ENCODE data around the gene STARD4. TPM values are rescaled to one million over a fixed set of nuclear protein-coding genes. Genes with fewer than 3 reads are reported as not detected.

Gene STARD4
- polyA plus RNA-seq, 1 donor, result 32.9 TPM

GRCh38 chr5:111453747-111454146 is 58.6 kb downstream of the STARD4 start:
- Histone ChIP-seq H3K27ac (ENCODE audit: low read length) (no peak overlapping the region), H3K36me3 (ENCODE audit: control insufficient read depth, insufficient read depth, low read length) (no peaks in the 10 kb centered on the region), H3K9me3 (ENCODE audit: control insufficient read depth, low read depth, low read length) (no peaks in the 10 kb centered on the region), H3K4me3 (ENCODE audit: low read length) (no peak overlapping the region), H3K4me1 (ENCODE audit: control insufficient read depth, insufficient read depth, low read length) (no peaks in the 10 kb centered on the region), H3K27me3 (ENCODE audit: control insufficient read depth, insufficient read depth, low read length) (no peaks in the 10 kb centered on the region)
- DNase-seq, result no peak
- WGBS (ENCODE audit: insufficient coverage, low lambda C conversion rate), result no CpG with 5 or more reads among the region's 2 CpGs

GRCh38 chr5:111453295-111453694 is 59.0 kb downstream of the STARD4 start:
- no peaks in the 10 kb centered on the region for H3K27me3 ChIP-seq (ENCODE audit: control insufficient read depth, insufficient read depth, low read length)
- H3K4me3 ChIP-seq (ENCODE audit: low read length), result no peak overlapping the region
- 83% methylated on average over 1 of the region's 1 CpG for WGBS (ENCODE audit: insufficient coverage, low lambda C conversion rate)
- no peaks in the 10 kb centered on the region for H3K9me3 ChIP-seq (ENCODE audit: control insufficient read depth, low read depth, low read length)
- H3K4me1 ChIP-seq (ENCODE audit: control insufficient read depth, insufficient read depth, low read length), result no peaks in the 10 kb centered on the region
- H3K27ac ChIP-seq (ENCODE audit: low read length), result no peak overlapping the region
- no peak for DNase-seq
- H3K36me3 ChIP-seq (ENCODE audit: control insufficient read depth, insufficient read depth, low read length), result no peaks in the 10 kb centered on the region

- Histone ChIP-seq H3K27me3 (ENCODE audit: control insufficient read depth, insufficient read depth, low read length) (no peaks in the 10 kb centered on the region), H3K4me1 (ENCODE audit: control insufficient read depth, insufficient read depth, low read length) (no peaks in the 10 kb centered on the region), H3K4me3 (ENCODE audit: low read length) (no peak overlapping the region), H3K9me3 (ENCODE audit: control insufficient read depth, low read depth, low read length) (no peaks in the 10 kb centered on the region), H3K27ac (ENCODE audit: low read length) (no peak overlapping the region), H3K36me3 (ENCODE audit: control insufficient read depth, insufficient read depth, low read length) (no peaks in the 10 kb centered on the region)
- WGBS (ENCODE audit: insufficient coverage, low lambda C conversion rate), result no CpG with 5 or more reads among the region's 2 CpGs
- no peak for DNase-seq
Observed at GRCh38 chr5:111447822-111448221, 64.5 kb downstream of the STARD4 start.

GRCh38 chr5:111447099-111447498 is 65.2 kb downstream of the STARD4 start:
- no peak overlapping the region for H3K4me3 ChIP-seq (ENCODE audit: low read length)
- DNase-seq, result no peak
- WGBS (ENCODE audit: insufficient coverage, low lambda C conversion rate), result no CpG with 5 or more reads among the region's 1 CpG

More at GRCh38 chr5:111447099-111447498, 65.2 kb downstream of the STARD4 start:
- H3K27me3 ChIP-seq (ENCODE audit: control insufficient read depth, insufficient read depth, low read length), result no peaks in the 10 kb centered on the region
- H3K9me3 ChIP-seq (ENCODE audit: control insufficient read depth, low read depth, low read length), result no peaks in the 10 kb centered on the region
- H3K27ac ChIP-seq (ENCODE audit: low read length), result no peak overlapping the region
- no peaks in the 10 kb centered on the region for H3K36me3 ChIP-seq (ENCODE audit: control insufficient read depth, insufficient read depth, low read length)
- H3K4me1 ChIP-seq (ENCODE audit: control insufficient read depth, insufficient read depth, low read length), result no peaks in the 10 kb centered on the region

Other genes starting within 250 kb of the STARD4 start
- 246 TPM for gene NREP, start 244.7 kb upstream of the STARD4 start, polyA plus RNA-seq

Measured in large intestine (tissue), 3 donors.